ENCODE measurements around the gene KRTAP1-5.
"Not testable (repeated sequence)": the region's sequence is repeated elsewhere in the genome, so short reads cannot be mapped to it uniquely, and the experiment has no call there.

KRTAP1-5 gene

GRCh38 chr17:41002814-41003213, 24.2 kb downstream of the KRTAP1-5 start:
- no peak for DNase-seq

DNA sequence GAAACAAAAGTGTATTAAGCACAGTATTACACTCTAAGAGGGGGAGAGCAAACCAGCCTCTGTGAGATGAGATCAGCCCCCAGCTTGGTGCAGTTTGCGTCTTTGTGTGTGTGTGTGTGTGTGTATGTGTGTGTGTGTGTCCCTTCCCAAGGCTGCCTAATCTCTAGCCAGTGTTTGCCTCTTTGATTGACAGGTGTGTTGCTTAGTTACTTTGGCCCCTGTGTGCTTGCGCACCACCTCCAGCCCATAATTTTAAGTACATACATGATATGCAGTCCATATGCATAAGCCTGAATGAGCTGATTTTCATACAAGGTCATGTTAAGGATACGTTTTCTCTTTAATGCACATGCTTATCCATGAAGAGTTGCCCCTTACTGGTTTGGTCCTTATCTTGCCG, 25.2 kb downstream of the KRTAP1-5 start:
- DNase-seq, result no peak

- DNase-seq, result not testable (repeated sequence)
These were observed 27.4 kb downstream of the KRTAP1-5 start, which contains the start of gene KRTAP3-2 for GRCh38 chr17:40999563-40999962. Gene KRTAP3-2 (minus strand): TSS chr17:40999906. CDS start chr17:40999853, 53 bp downstream.

DNA sequence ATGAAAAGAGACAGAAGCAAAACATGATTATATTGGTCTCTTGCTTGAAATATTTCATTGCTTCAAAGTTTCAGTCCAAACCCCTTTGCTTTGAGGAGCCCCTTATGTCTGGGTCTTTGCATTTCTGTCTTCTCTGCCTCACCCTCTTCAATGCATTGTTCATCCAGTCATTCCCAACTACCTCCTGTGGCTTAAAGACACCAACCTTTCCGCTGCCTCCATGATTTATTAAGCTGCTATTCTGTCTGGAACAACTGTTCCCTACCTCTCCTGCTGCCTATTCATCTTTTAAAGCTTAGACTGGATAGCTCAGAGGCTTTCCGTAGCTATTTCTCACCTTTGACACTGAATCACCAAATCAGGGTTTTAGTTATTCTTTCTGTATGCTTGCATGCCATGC, 29.6 kb downstream of the KRTAP1-5 start:
- DNase-seq, result no peak

DNA sequence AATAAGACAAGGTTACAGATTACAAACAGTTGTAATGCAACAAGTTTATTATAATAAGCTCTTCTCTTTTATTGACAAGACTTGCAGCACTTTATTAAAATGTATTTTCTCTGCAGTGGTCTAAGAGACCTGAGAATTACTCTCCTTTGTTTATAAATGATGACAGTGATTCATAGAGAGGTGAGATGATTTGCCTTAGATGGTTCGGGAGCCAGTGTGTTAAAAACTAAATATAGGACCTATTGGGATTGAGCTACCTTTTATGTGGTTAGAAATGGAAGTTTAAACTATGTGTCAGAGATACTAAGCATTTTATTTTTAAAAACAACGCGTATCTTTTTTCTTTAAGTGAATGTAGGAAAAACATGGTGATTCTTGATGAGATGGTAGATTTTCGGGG, 30.2 kb downstream of the KRTAP1-5 start:
- no peak for DNase-seq

DNA sequence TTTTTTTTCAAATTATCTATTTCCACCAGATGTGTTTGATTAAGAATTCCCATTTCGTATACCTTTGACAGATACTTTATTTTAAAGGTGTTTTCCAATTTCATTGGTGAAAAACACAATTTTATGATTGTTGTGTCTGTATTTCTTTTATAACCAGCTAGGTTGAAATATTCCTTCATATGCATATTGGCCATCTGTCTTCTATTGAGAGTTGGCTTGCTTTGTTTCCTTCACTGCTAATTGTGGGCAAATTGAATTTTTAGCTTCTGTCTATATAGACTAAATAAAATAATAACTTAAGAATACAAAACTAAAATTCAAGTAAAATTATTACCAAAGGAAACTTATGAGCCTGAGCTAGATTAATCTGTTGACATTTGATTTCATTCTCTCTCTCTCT, 31.9 kb downstream of the KRTAP1-5 start:
- DNase-seq, result no peak

- DNase-seq, result no peak
These were observed 33.2 kb downstream of the KRTAP1-5 start, which contains the start of gene KRTAP3-3 for GRCh38 chr17:40993839-40994238. Gene KRTAP3-3 (minus strand): TSS chr17:40994164. CDS start chr17:40994097, 67 bp downstream.

DNA sequence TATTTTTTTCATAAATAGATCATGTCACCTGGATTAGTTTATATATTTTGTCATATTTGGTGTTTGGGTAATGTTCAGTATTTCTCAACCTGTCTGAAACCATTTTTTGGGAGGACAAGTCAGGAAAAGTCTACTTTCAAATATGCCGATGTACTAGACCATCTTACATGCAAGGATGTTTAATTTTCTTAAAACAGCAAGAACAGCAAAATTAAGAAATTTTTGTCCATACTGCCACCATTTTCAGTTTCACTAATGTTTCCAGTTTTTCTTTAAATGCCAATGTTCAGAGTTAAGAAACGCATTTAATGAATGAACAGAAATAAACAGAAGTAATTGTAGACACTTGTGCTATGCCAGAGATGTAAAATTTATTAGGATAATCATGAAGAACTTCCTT, 33.9 kb downstream of the KRTAP1-5 start:
- DNase-seq, result no peak

DNA sequence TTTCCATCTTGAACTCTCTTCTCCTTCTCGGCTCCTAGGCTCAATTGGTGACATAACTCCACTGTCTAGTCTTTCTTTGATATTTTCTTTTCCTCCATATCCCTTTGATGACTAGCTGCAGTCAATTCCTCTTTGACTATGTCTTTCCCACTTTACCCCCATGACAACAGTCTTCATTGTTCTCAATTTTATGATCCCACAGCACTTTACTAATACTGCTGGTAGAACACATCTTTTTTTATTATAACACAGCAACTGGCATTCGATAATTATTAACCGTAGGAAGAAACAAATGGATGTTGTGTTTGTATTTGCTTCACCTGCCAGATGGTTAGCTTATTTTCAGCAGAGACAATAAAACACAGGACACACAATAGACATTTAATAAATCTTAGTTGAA, 34.3 kb downstream of the KRTAP1-5 start:
- DNase-seq, result no peak

GRCh38 chr17:40986920-40987319, 40.1 kb downstream of the KRTAP1-5 start:
- no peak for DNase-seq

DNA sequence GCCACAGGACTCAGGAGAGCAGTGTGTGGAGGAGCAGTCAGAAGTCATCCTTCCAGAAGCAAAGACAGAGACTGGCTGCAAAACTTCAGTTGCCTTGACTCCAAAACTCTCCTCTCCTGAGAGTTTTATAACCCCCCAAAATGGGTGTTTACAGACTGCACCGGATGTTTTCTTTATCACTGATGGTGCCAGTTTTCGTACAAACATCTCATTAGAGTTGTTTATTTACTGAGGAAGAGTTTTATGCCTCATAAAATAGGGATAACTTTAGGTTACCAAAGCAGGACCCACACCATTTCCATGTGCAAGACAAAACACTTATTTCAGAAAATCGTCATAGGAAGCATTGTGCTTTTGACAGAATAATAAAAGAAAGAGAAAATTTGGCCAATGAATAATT, 42.8 kb downstream of the KRTAP1-5 start, which contains the start of gene KRT40:
KRT40 (minus strand) TSS at position 101 of the 400 bp plus-strand sequence; CDS start at position 48, 53 bp downstream.
- no peak for DNase-seq

GRCh38 chr17:40981115-40981514, 45.9 kb downstream of the KRTAP1-5 start:
- no peak for DNase-seq

DNA sequence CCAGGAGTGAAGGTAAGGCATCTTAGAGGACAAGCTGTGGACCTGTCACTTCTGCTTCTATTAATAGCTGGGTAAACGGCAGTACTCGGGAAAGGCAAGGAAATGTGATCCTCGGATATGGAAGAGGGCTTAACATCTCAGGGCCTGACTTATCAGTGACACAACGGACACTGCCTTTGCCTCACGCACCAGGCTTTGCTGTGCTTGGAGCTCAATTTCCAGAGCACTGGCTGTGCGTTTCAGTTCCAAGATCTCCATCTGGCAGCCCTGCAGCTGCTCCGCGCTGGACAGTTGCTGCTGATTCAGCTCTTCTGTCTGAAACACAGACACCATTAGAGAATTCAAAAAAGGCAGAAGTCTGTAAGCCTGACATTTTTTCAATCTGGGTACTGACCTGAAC, 46.4 kb downstream of the KRTAP1-5 start:
- no peak for DNase-seq

GRCh38 chr17:40980117-40980516, 46.9 kb downstream of the KRTAP1-5 start:
- no peak for DNase-seq

- no peak for DNase-seq
These were observed 48.3 kb downstream of the KRTAP1-5 start for GRCh38 chr17:40978575-40979151.
